Parathyroid adenoma (tissue), 2 donors: ENCODE results near the gene GFY.
A peak's percentile ranks its signal among the peaks of the same experiment; 100 is the strongest.
"Not testable (repeated sequence)": the region's sequence is repeated elsewhere in the genome, so short reads cannot be mapped to it uniquely, and the experiment has no call there.

Experiments
- H2AFZ ChIP-seq: fragments of 300-600 bp; sonication (generic); one replicate; pipeline ENCODE4 v1.7.0; 2017; ENCODE audit warnings: antibody characterized with exemption, mild to moderate bottlenecking
- H3K27ac ChIP-seq: fragments of 300-600 bp; sonication (generic); one replicate; pipeline ENCODE4 v1.7.0; 2017
- H3K27me3 ChIP-seq: fragments of 300-600 bp; sonication (generic); one replicate; pipeline ENCODE4 v1.7.0; 2017; ENCODE audit warnings: low read length; ENCODE audit not compliant: control insufficient read depth, insufficient read depth
- H3K36me3 ChIP-seq: fragments of 300-600 bp; sonication (generic); one replicate; pipeline ENCODE4 v1.7.0; 2017; ENCODE audit warnings: low read length; ENCODE audit not compliant: control insufficient read depth, insufficient read depth
- H3K4me1 ChIP-seq: fragments of 300-600 bp; sonication (generic); one replicate; pipeline ENCODE4 v1.7.0; 2017; ENCODE audit warnings: control low read depth
- H3K4me2 ChIP-seq: fragments of 300-600 bp; sonication (generic); one replicate; pipeline ENCODE4 v1.7.0; 2017; ENCODE audit warnings: low read length
- H3K4me3 ChIP-seq: fragments of 300-600 bp; sonication (generic); one replicate; pipeline ENCODE4 v1.7.0; 2017; ENCODE audit warnings: low read depth, low read length
- H3K79me2 ChIP-seq: fragments of 300-600 bp; sonication (generic); one replicate; pipeline ENCODE4 v1.7.0; 2017; ENCODE audit warnings: control low read depth
- H3K9ac ChIP-seq: fragments of 300-600 bp; sonication (generic); one replicate; pipeline ENCODE4 v1.7.0; 2017; ENCODE audit warnings: mild to moderate bottlenecking
- H3K9me3 ChIP-seq: fragments of 300-600 bp; sonication (generic); one replicate; pipeline ENCODE4 v1.7.0; 2017; ENCODE audit warnings: low read length; ENCODE audit not compliant: control insufficient read depth
- CTCF ChIP-seq: fragments of 300-600 bp; sonication (generic); IDR thresholded peaks from one replicate; pipeline ENCODE4 v1.7.0; 2017; ENCODE audit warnings: antibody characterized with exemption, mild to moderate bottlenecking
- donor health status: primary hyperparathyroidism.

The GFY gene

GRCh38 chr19:49442771-49443365 is 17.7 kb downstream of the GFY start:
- Histone ChIP-seq H2AFZ (peak overlapping the region; percentile 86), H3K4me1 (no peaks in the 10 kb centered on the region), H3K79me2 (no peaks in the 10 kb centered on the region), H3K4me2 (peak overlapping the region; percentile 97), H3K36me3 (no peaks in the 10 kb centered on the region), H3K9me3 (no peaks in the 10 kb centered on the region), H3K9ac (no peak overlapping the region), H3K4me3 (peak overlapping the region; percentile 91), H3K27me3 (peaks cover 4% of the 10 kb centered on the region), H3K27ac (peak overlapping the region; percentile 67)
- no peak for TF ChIP-seq CTCF

DNA sequence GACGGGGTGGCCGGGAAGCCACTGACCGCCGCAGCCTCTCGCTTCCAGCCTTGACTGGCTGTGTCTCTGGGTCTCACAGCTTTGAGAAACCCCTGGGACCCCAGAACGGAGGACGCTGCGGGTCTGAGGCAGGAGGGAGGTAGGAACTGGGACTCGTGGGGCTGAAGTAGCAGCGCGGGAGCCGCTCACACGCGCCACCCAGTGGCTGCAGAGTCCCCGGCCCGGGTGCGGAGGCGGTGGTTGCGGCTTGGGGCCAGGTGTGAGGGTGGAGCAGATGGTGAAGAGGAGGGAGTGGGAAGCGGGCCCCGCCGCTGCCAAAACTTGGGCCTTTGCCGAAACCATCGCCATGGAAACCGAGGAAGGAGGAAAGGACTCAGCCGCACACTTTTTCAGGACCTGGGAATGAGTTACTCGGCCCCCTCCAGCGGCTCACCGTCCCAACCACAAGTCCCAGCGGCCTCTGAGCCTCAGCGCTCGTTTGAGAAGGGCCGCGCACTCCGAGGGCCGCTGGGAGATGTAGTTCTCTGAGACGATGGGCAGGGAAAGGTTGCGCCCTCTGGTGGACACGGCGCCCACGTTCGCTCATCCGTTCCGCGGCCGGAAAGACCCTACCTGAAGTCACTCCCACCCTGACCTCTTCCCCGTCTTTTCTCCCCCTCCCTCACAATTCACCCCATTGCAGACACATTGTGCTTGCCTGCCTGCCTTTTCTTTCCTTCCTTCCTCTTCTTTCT is 18.3 kb downstream of the GFY start:
- peak overlapping the region; percentile 97 for H3K4me2 ChIP-seq
- H3K4me1 ChIP-seq: no peaks in the 10 kb centered on the region
- H2AFZ ChIP-seq: peak overlapping the region; percentile 86
- peak overlapping the region; percentile 91 for H3K4me3 ChIP-seq
- no peak overlapping the region for H3K9ac ChIP-seq
- H3K9me3 ChIP-seq: no peaks in the 10 kb centered on the region
- H3K79me2 ChIP-seq: no peaks in the 10 kb centered on the region
- peaks cover 4% of the 10 kb centered on the region for H3K27me3 ChIP-seq
- peak overlapping the region; percentile 67 for H3K27ac ChIP-seq
- no peaks in the 10 kb centered on the region for H3K36me3 ChIP-seq
- peak; percentile 76 for TF ChIP-seq CTCF

DNA sequence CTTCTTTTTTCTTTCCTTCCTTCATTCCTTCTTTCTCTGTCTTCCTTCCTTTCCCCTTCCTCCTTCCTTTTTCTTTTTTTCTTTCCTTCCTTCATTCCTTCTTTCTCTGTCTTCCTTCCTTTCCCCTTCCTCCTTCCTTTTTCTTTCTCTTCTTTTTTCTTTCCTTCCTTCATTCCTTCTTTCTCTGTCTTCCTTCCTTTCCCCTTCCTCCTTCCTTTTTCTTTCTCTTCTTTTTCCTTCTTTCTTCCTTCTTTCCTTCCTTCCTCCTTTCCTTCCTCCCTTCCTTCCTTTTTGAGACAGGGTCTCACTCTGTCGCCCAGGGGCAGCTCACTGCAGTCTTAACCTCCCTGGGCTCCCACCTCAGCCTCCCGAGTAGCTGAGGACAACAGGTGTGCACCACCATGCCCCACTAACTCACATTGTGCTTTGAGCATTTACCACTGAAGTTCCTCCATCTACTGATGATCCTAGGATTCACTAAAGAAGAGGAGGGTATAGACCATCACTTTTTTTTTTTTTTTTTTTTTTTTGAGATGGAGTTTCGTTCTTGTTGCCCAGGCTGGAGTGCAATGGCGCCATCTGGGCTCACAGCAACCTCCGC is 19.0 kb downstream of the GFY start:
- not testable (repeated sequence) for H3K4me3 ChIP-seq
- peak overlapping the region; percentile 97 for H3K4me2 ChIP-seq

DNA sequence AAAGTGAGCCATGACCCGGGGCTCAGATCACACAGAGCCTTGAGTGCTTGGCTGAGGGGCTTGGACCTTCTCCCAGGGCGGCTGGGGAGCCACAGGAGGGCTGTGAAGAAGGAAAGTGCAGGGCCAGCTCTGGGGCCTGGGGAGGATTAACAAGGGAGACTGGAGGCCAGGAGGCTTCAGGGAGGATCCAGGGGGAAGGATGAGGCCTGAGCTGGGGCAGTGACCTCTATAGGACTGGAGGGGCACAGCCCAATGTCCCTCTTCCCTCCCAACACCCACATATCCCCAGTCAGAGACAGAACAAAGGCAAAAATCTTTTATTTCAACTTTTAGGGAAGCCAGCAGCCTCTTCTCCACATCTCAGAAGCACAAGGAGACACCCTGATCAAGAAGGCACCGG is 20.8 kb downstream of the GFY start:
- H3K9me3 ChIP-seq: no peaks in the 10 kb centered on the region
- no peaks in the 10 kb centered on the region for H3K4me1 ChIP-seq
- no peak for TF ChIP-seq CTCF
- no peak overlapping the region for H3K27ac ChIP-seq
- H3K79me2 ChIP-seq: no peaks in the 10 kb centered on the region
- no peaks in the 10 kb centered on the region for H3K27me3 ChIP-seq
- no peak overlapping the region for H3K9ac ChIP-seq
- no peak overlapping the region for H3K4me3 ChIP-seq
- no peak overlapping the region for H2AFZ ChIP-seq
- no peaks in the 10 kb centered on the region for H3K36me3 ChIP-seq
- H3K4me2 ChIP-seq: no peak overlapping the region

More for the DNA sequence above, 19.0 kb downstream of the GFY start:
- H3K9ac ChIP-seq, H3K9me3 ChIP-seq, H3K27me3 ChIP-seq, H3K79me2 ChIP-seq, H3K36me3 ChIP-seq, H3K27ac ChIP-seq, H3K4me1 ChIP-seq: not testable (repeated sequence)
- peak overlapping the region; percentile 86 for H2AFZ ChIP-seq
